Stimulated activated CD8-positive, alpha-beta memory T cell treated with anti-CD3 and anti-CD28 coated beads, Interleukin-7, amount 100 ng/mL, for 48 hours (primary cell): ENCODE results near the gene CRIP3.
A peak's percentile ranks its signal among the peaks of the same experiment; 100 is the strongest.
"Not testable (repeated sequence)": the region's sequence is repeated elsewhere in the genome, so short reads cannot be mapped to it uniquely, and the experiment has no call there.

ENCODE experiments used
- DNase-seq, 2 donors: peaks; one replicate each; pipeline ENCODE4 v3.0.0-alpha.2; 2020; ENCODE audit warnings: low read depth in 1 of 2; ENCODE audit errors: extremely low read depth in 1 of 2

The CRIP3 gene

GRCh38 chr6:43308101-43308989, at the start of gene CRIP3:
Gene CRIP3, minus strand, starts transcription at chr6:43308826. Its CDS starts 34 bp downstream, at chr6:43308792.
- peak in 1 of 2 donors; percentile 29 for DNase-seq

GRCh38 chr6:43355862-43356590, 47.4 kb upstream of the CRIP3 start:
- no peak for DNase-seq

- not testable (repeated sequence) for DNase-seq
These were observed 43.3 kb upstream of the CRIP3 start for GRCh38 chr6:43351951-43352350.

GRCh38 chr6:43347444-43347843, 38.8 kb upstream of the CRIP3 start:
- no peak for DNase-seq

- no peak for DNase-seq
These were observed 38.4 kb upstream of the CRIP3 start for GRCh38 chr6:43347021-43347420.

GRCh38 chr6:43346243-43346642, 37.6 kb upstream of the CRIP3 start:
- DNase-seq: not testable (repeated sequence)

- DNase-seq: no peak
These were observed 30.5 kb upstream of the CRIP3 start for GRCh38 chr6:43339168-43339567.

GRCh38 chr6:43338243-43338642, 29.6 kb upstream of the CRIP3 start:
- DNase-seq: no peak

- DNase-seq: no peak
These were observed 27.8 kb upstream of the CRIP3 start for GRCh38 chr6:43336382-43336781.

GRCh38 chr6:43335469-43335868, 26.8 kb upstream of the CRIP3 start:
- DNase-seq: no peak

- no peak for DNase-seq
These were observed 26.0 kb upstream of the CRIP3 start for GRCh38 chr6:43334466-43335095.

GRCh38 chr6:43331891-43332290, 23.3 kb upstream of the CRIP3 start:
- DNase-seq: no peak

- DNase-seq: no peak
These were observed 22.8 kb upstream of the CRIP3 start for GRCh38 chr6:43331470-43331869.

GRCh38 chr6:43328528-43328927, 19.9 kb upstream of the CRIP3 start:
- DNase-seq: no peak

- no peak for DNase-seq
These were observed 17.2 kb upstream of the CRIP3 start for GRCh38 chr6:43325876-43326275.

GRCh38 chr6:43318011-43318410, 9.4 kb upstream of the CRIP3 start:
- DNase-seq: no peak

GRCh38 chr6:43313813-43314212, 5.2 kb upstream of the CRIP3 start:
- no peak for DNase-seq

- DNase-seq: no peak
These were observed 3.0 kb upstream of the CRIP3 start for GRCh38 chr6:43311666-43312065.

- DNase-seq: no peak
These were observed 2.0 kb upstream of the CRIP3 start for GRCh38 chr6:43310624-43311023.

GRCh38 chr6:43310134-43310533, 1.5 kb upstream of the CRIP3 start:
- no peak for DNase-seq

GRCh38 chr6:43308990-43309477, 408 bp upstream of the CRIP3 start:
- DNase-seq: no peak
